Endothelial cell (in vitro differentiated cells): Measurements from ENCODE around the gene FBXO15. TPM values are rescaled to one million over a fixed set of nuclear protein-coding genes. Genes with fewer than 3 reads are reported as not detected.
A peak's percentile ranks its signal among the peaks of the same experiment; 100 is the strongest.

Experiments used
- DNase-seq: peaks from one replicate; pipeline ENCODE4 v3.0.0; 2021; ENCODE audit warnings: low spot score
- H3K27ac Mint-ChIP-seq: one replicate; pipeline ENCODE4 v1.8.0; 2021; ENCODE audit warnings: mixed read lengths, inconsistent platforms; ENCODE audit not compliant: unreplicated experiment
- H3K27me3 Mint-ChIP-seq: one replicate; pipeline ENCODE4 v1.8.0; 2021; ENCODE audit warnings: mild to moderate bottlenecking, moderate library complexity, mixed read lengths, inconsistent platforms; ENCODE audit not compliant: unreplicated experiment
- H3K36me3 Mint-ChIP-seq: one replicate; pipeline ENCODE4 v1.8.0; 2021; ENCODE audit warnings: mild to moderate bottlenecking, low read depth, mixed read lengths, inconsistent platforms; ENCODE audit not compliant: unreplicated experiment
- H3K4me1 Mint-ChIP-seq: one replicate; pipeline ENCODE4 v1.8.0; 2021; ENCODE audit warnings: mild to moderate bottlenecking, mixed read lengths, inconsistent platforms; ENCODE audit not compliant: unreplicated experiment
- H3K4me3 Mint-ChIP-seq: one replicate; pipeline ENCODE4 v1.8.0; 2021; ENCODE audit warnings: mild to moderate bottlenecking, mixed read lengths, inconsistent platforms; ENCODE audit not compliant: unreplicated experiment
- H3K9me3 Mint-ChIP-seq: one replicate; pipeline ENCODE4 v1.8.0; 2021; ENCODE audit warnings: mixed read lengths, inconsistent platforms; ENCODE audit not compliant: unreplicated experiment
- CTCF ChIP-seq: fragments of 200-600 bp; sonication (generic); IDR thresholded peaks from one replicate; pipeline ENCODE4 v1.5.0; 2021; ENCODE audit warnings: antibody characterized with exemption; ENCODE audit not compliant: unreplicated experiment
- total RNA-seq: library from RNA; stranded (reverse); fragmentation: NEBNext Ultra II Directional; extraction: Animal tissue kit (Norgen Biotek cat#: 25700); gene quantifications from one replicate; pipeline ENCODE4 v1.2.1, GENCODE V29; 2021; ENCODE audit not compliant: unreplicated experiment

FBXO15 gene
- total RNA-seq, 1 donor from 2014 or later: 5.4 TPM

DNA sequence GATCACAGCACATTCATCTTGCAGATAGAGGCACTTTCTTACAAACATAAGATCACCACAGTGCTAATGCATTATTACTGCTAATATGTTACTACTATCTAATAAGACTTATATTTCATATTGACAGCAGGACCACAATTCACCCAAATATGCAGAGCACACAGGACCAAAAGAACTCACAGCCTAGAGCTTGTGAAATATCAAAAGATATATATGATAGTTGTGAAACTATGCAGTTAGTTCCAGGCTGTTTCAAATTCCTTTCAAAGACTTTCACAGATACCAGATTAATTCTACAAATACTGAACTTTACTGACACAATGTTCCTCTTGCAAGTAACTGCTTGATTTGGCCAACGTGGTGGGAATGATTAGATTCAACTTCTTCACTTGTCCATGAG is 23.0 kb downstream of the FBXO15 start:
- no peak overlapping the region for H3K27ac Mint-ChIP-seq
- H3K4me3 Mint-ChIP-seq: no peak overlapping the region
- H3K9me3 Mint-ChIP-seq: no peaks in the 10 kb centered on the region
- no peaks in the 10 kb centered on the region for H3K27me3 Mint-ChIP-seq
- no peaks in the 10 kb centered on the region for H3K4me1 Mint-ChIP-seq
- no peaks in the 10 kb centered on the region for H3K36me3 Mint-ChIP-seq
- DNase-seq: no peak
- TF ChIP-seq CTCF: no peak

GRCh38 chr18:74123200-74123599 is 24.4 kb downstream of the FBXO15 start:
- H3K27me3 Mint-ChIP-seq: no peaks in the 10 kb centered on the region
- no peaks in the 10 kb centered on the region for H3K9me3 Mint-ChIP-seq
- TF ChIP-seq CTCF: no peak
- no peaks in the 10 kb centered on the region for H3K36me3 Mint-ChIP-seq
- no peak overlapping the region for H3K4me3 Mint-ChIP-seq
- H3K4me1 Mint-ChIP-seq: no peaks in the 10 kb centered on the region
- H3K27ac Mint-ChIP-seq: no peak overlapping the region
- no peak for DNase-seq

DNA sequence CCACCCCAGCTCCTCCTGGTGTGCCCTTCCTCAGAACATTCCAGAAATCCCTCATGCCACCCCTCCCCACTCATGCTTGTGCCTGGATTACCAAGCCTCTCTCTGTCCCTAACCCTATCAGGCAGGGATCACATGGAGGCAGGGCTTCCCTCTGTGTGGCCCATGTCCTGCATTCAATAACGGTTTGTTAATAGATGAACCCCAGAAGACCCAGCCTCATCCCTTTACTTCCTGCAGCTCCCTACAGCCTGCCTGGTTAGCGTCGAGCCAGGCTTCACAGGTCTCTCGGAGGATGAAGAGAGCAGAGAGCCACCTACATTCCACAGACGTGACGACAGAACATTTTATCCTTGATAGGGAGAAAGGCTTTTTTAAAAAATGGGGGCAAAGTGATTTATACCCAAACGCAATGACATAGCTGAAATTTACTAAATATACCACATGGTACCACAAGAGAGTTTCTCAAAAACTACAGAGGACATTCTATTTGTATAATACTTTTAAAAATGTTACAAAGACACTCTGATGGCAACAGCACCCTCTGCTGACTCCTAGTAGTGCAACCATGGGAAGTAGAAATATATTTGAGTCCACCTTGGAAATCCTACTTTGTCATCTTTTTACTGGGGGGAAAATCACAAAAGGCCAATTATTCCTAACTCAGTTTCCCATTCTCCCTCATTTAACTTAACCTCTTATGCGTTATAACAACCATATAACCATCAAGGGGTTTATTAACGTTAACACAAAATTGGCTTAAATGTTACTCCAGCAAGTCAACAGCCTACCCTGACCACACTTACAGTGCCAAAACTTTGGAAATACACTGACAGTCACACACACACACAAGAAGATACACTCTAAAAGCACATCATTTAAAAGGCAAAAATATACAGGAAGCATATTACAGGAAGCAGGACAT is 30.7 kb downstream of the FBXO15 start:
- Mint-ChIP-seq H3K27ac (no peak overlapping the region), H3K27me3 (no peaks in the 10 kb centered on the region), H3K4me1 (no peaks in the 10 kb centered on the region), H3K9me3 (no peaks in the 10 kb centered on the region), H3K36me3 (no peaks in the 10 kb centered on the region), H3K4me3 (no peak overlapping the region)
- peak; percentile 26 for DNase-seq
- peak; percentile 52 for TF ChIP-seq CTCF

DNA sequence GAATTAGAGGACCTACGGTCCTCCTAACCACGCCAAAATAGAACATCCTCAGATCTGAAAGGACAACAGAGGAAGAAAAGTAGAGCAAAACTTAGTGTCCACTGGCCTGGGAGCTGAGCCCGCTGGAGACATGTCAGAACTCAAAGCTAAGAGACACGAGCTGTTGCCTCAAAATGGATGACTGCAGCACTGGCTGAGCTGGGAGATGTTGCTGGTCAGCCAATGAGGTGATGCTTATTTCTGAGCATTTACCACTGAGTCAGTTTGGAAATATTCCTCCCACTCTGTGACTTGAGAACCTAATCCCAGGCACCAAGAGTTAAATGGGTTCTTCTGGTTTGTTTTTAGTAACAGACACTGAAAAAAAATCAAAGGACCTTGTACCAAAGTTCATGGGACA is 32.6 kb downstream of the FBXO15 start:
- DNase-seq: no peak
- no peaks in the 10 kb centered on the region for H3K4me1 Mint-ChIP-seq
- H3K9me3 Mint-ChIP-seq: no peaks in the 10 kb centered on the region
- no peaks in the 10 kb centered on the region for H3K27me3 Mint-ChIP-seq
- no peak overlapping the region for H3K4me3 Mint-ChIP-seq
- no peak for TF ChIP-seq CTCF
- no peaks in the 10 kb centered on the region for H3K36me3 Mint-ChIP-seq
- H3K27ac Mint-ChIP-seq: no peak overlapping the region

GRCh38 chr18:74114116-74114515 is 33.5 kb downstream of the FBXO15 start:
- Mint-ChIP-seq H3K4me1 (no peaks in the 10 kb centered on the region), H3K27ac (no peak overlapping the region), H3K9me3 (no peaks in the 10 kb centered on the region), H3K36me3 (no peaks in the 10 kb centered on the region), H3K4me3 (no peak overlapping the region), H3K27me3 (no peaks in the 10 kb centered on the region)
- DNase-seq: no peak
- no peak for TF ChIP-seq CTCF
